GM12878 (cell line): Measurements from ENCODE around the gene STOML3. TPM values are rescaled to one million over a fixed set of nuclear protein-coding genes. Genes with fewer than 3 reads are reported as not detected.

Source experiments
- BACH1 ChIP-seq: fragments of 450-650 bp; IDR thresholded peaks from 2 replicates; pipeline ENCODE4 v1.6.1; 2017; ENCODE audit warnings: mild to moderate bottlenecking, borderline replicate concordance
- BRCA1 ChIP-seq: IDR thresholded peaks from 2 replicates; pipeline ENCODE4 v1.6.1; 2011; ENCODE audit warnings: low read depth, low read length, improper control_type of control experiment
- CHD2 ChIP-seq: IDR thresholded peaks from 2 replicates; pipeline ENCODE4 v1.6.1; 2011; ENCODE audit warnings: low read depth, low read length, improper control_type of control experiment, borderline replicate concordance
- CHD4 ChIP-seq: fragments of 200-600 bp; sonication (generic); IDR thresholded peaks from 2 replicates; pipeline ENCODE4 v1.6.1; 2016; ENCODE audit warnings: mild to moderate bottlenecking
- CREB1 ChIP-seq: IDR thresholded peaks from 2 replicates; pipeline ENCODE4 v1.6.1; 2012; ENCODE audit warnings: low read depth, mild to moderate bottlenecking, inconsistent platforms
- E2F8 ChIP-seq: fragments of 450-650 bp; IDR thresholded peaks from 2 replicates; pipeline ENCODE4 v1.6.1; 2018; ENCODE audit warnings: mild to moderate bottlenecking, low read depth, moderate library complexity; ENCODE audit not compliant: partially characterized antibody
- EGR1 ChIP-seq, 2 experiments: IDR thresholded peaks; 1 replicate in 1 of 2; 2 replicates in 1 of 2; pipeline ENCODE4 v1.6.1; 2011 to 2012; ENCODE audit warnings: low read depth in 2 of 2, low read length in 2 of 2, borderline replicate concordance in 1 of 2, mild to moderate bottlenecking in 1 of 2, moderate library complexity in 1 of 2
- FOS ChIP-seq: IDR thresholded peaks from 3 replicates; pipeline ENCODE4 v1.6.1; 2011; ENCODE audit warnings: borderline replicate concordance; ENCODE audit not compliant: insufficient read length; ENCODE audit errors: extremely low read depth
- HDGF ChIP-seq: fragments of 450-650 bp; IDR thresholded peaks from 2 replicates; pipeline ENCODE4 v1.6.1; 2016; ENCODE audit warnings: antibody characterized with exemption
- JUND ChIP-seq: IDR thresholded peaks from 2 replicates; pipeline ENCODE4 v1.6.1; 2012; ENCODE audit warnings: low read depth, mild to moderate bottlenecking, low read length, improper control_type of control experiment, moderate library complexity
- MEF2A ChIP-seq: IDR thresholded peaks from 2 replicates; pipeline ENCODE4 v1.6.1; 2011; ENCODE audit warnings: low read depth, mild to moderate bottlenecking, low read length, moderate library complexity; ENCODE audit not compliant: insufficient read depth
- MEF2B ChIP-seq: fragments of 450-650 bp; IDR thresholded peaks from 2 replicates; pipeline ENCODE4 v1.6.1; 2018; ENCODE audit warnings: mild to moderate bottlenecking, moderate library complexity; ENCODE audit not compliant: partially characterized antibody, poor library complexity, severe bottlenecking
- NFYB ChIP-seq: IDR thresholded peaks from 2 replicates; pipeline ENCODE4 v1.6.1; 2011; ENCODE audit warnings: low read depth, mild to moderate bottlenecking, low read length, improper control_type of control experiment, moderate library complexity; ENCODE audit not compliant: insufficient read depth
- NR2C1 ChIP-seq: fragments of 450-650 bp; IDR thresholded peaks from 2 replicates; pipeline ENCODE4 v1.6.1; 2017; ENCODE audit warnings: antibody characterized with exemption, mild to moderate bottlenecking, moderate library complexity
- PAX5 ChIP-seq: IDR thresholded peaks from 2 replicates; pipeline ENCODE4 v1.6.1; 2011; ENCODE audit warnings: low read depth, low read length, borderline replicate concordance
- POLR2A ChIP-seq: IDR thresholded peaks from 2 replicates; pipeline ENCODE4 v1.6.1; 2011; ENCODE audit warnings: low read depth, mild to moderate bottlenecking, low read length
- SMAD1 ChIP-seq: fragments of 450-650 bp; IDR thresholded peaks from 2 replicates; pipeline ENCODE4 v1.6.1; 2018; ENCODE audit warnings: mild to moderate bottlenecking, low read depth; ENCODE audit not compliant: partially characterized antibody
- SPI1 ChIP-seq: IDR thresholded peaks from 2 replicates; pipeline ENCODE4 v1.6.1; 2011; ENCODE audit warnings: low read depth, mild to moderate bottlenecking, low read length, moderate library complexity, borderline replicate concordance; ENCODE audit not compliant: insufficient read depth
- SREBF2 ChIP-seq: IDR thresholded peaks from 2 replicates; pipeline ENCODE4 v1.6.1; 2012; ENCODE audit warnings: mild to moderate bottlenecking, low read length
- SUPT20H ChIP-seq: IDR thresholded peaks from 2 replicates; pipeline ENCODE4 v1.6.1; 2011; ENCODE audit warnings: low read depth, mild to moderate bottlenecking, low read length, moderate library complexity, borderline replicate concordance; ENCODE audit not compliant: control insufficient read depth
- TCF3 ChIP-seq: IDR thresholded peaks from 2 replicates; pipeline ENCODE4 v1.6.1; 2012; ENCODE audit warnings: low read depth, mild to moderate bottlenecking, low read length, borderline replicate concordance; ENCODE audit not compliant: insufficient read depth
- TCF7 ChIP-seq: IDR thresholded peaks from 2 replicates; pipeline ENCODE4 v1.6.1; 2014; ENCODE audit warnings: antibody characterized with exemption, borderline replicate concordance
- ZBTB40 ChIP-seq: fragments of 450-650 bp; IDR thresholded peaks from 2 replicates; pipeline ENCODE4 v1.6.1; 2016; ENCODE audit warnings: mild to moderate bottlenecking, moderate library complexity, borderline replicate concordance
- ZNF207 ChIP-seq: fragments of 450-650 bp; IDR thresholded peaks from 2 replicates; pipeline ENCODE4 v1.6.1; 2014; ENCODE audit warnings: antibody characterized with exemption, mild to moderate bottlenecking, borderline replicate concordance
- ZNF384 ChIP-seq: IDR thresholded peaks from 2 replicates; pipeline ENCODE4 v1.6.1; 2012; ENCODE audit warnings: low read depth, mild to moderate bottlenecking, low read length, improper control_type of control experiment, borderline replicate concordance
- polyA plus RNA-seq, 11 experiments: library from polyadenylated mRNA; depleted of rRNA in 4 of 11; unstranded in 6 of 11; stranded (reverse) in 5 of 11; fragments of >200 nt; fragmentation: Nextera tagmentation in 4 of 11; fragmentation: Illumina TruSeq in 1 of 11; extraction: Ambion mirVana in 4 of 11; extraction: Trizol in 1 of 11; gene quantifications; 1 replicate in 1 of 11; 2 replicates in 10 of 11; pipeline versions ENCODE4 v1.2.1 to v1.2.3, GENCODE V29; 2011 to 2016; ENCODE audit warnings: inconsistent platforms in 2 of 11, missing spikeins in 2 of 11, low read depth in 1 of 11
- total RNA-seq, 4 experiments: library from RNA; depleted of rRNA in 3 of 4; stranded (reverse); fragments of >200 nt in 3 of 4; fragmentation: Illumina TruSeq in 1 of 4; extraction: Trizol in 1 of 4; gene quantifications; 2 replicates each; pipeline versions ENCODE4 v1.2.1 to v1.2.3, GENCODE V29; 2013 to 2021

The STOML3 gene
- total and polyA plus RNA-seq, 10 of the 15 experiments (the other 5 are each of a cell fraction or from before 2014, with no cell fraction given): not detected

- peak in 1 of 2 experiments; percentile 59; a peak in 1 of 3 replicates for TF ChIP-seq EGR1 (IDR thresholded peaks at IDR 0.05; ENCODE audit: borderline replicate concordance in 1 of 2, low read depth in 2 of 2, low read length in 2 of 2)
- no peak for TF ChIP-seq PAX5
- TF ChIP-seq FOS: no peak
- TF ChIP-seq ZNF207: peak; percentile 94
- TF ChIP-seq SUPT20H: no peak
- TF ChIP-seq CHD2: peak; percentile 39; the same call in 1 of the 2 replicates
- TF ChIP-seq E2F8: peak; percentile 94
- no peak for TF ChIP-seq TCF7
- TF ChIP-seq ZBTB40: peak; percentile 87
- peak; percentile 81 for TF ChIP-seq POLR2A
- peak; percentile 97 for TF ChIP-seq CREB1
- no peak for TF ChIP-seq SMAD1
- no peak for TF ChIP-seq ZNF384
- no peak for TF ChIP-seq MEF2A
- no peak for TF ChIP-seq JUND
- peak; percentile 21 for TF ChIP-seq MEF2B
- no peak for TF ChIP-seq SREBF2
- TF ChIP-seq HDGF: no peak
- no peak for TF ChIP-seq CHD4
- no peak; the same call in 1 of the 2 replicates for TF ChIP-seq BACH1
- no peak; the same call in 1 of the 2 replicates for TF ChIP-seq SPI1
- 0 out of 2 replicates have a peak, but pooled peaks have one; percentile 58 for TF ChIP-seq NR2C1
- peak; percentile 66; the same call in 1 of the 2 replicates for TF ChIP-seq TCF3
- peak; percentile 59; the same call in 1 of the 2 replicates for TF ChIP-seq NFYB
- TF ChIP-seq BRCA1: no peak
Observed at GRCh38 chr13:39037880-39038568, 47.4 kb upstream of the STOML3 start, which contains the start of the genes NHLRC3 and PROSER1 (continued).
